ENCODE data around the gene TBX2.
"Not testable (repeated sequence)": the region's sequence is repeated elsewhere in the genome, so short reads cannot be mapped to it uniquely, and the experiment has no call there.

The TBX2 gene

DNA sequence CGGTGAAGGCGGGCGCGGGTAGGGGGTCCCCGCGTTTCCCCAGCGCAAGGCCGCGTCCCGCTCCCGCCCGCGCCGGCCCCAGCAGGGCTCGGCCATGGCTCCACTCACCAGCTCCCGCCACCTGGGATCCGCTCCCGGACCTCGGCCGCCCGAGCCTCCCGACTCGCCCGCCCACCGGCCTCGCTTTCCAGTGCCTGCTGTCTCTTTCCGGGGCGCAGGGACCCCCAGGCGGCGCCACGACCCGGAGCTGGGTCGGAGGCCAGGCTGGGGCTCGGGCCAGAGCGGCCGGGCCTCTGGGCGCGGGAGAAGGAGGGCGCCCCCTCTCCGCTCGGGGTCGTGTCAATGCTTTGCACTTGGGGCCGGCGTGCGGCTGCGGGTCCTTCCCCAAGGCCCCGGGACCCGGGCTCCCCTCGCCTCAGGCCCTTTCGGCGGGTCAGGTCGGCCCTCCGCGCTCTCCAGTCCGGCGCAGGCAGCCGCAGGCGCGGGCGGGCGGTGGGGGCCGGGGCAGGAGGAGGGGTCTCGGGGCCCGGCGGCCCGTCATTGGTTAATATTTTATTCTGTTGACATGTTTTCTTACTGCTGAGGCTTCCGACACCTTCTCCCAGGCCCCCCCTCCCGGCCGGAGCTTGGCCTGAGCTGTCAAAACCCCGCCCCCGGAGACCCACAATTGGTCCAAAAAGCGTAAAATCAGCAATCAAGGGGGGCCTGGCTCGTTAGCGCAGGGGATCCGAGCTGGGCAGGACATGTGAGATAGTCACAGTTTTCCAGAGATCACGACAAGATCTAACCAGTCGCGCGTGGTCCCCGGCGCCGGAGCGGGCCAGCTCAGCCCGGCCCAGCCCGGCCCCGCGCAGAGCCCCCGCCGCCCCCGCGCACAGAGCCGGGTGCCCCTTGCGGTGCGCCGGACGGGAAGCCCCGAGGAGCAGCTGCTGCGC, at the start of gene TBX2:
Gene TBX2, plus strand, starts transcription at position 713 of the 935 bp plus-strand sequence. CDS start 334 bp downstream, outside the sequence.
- peak in 2 of 3 experiments; percentile 62 to 72 for DNase-seq

DNA sequence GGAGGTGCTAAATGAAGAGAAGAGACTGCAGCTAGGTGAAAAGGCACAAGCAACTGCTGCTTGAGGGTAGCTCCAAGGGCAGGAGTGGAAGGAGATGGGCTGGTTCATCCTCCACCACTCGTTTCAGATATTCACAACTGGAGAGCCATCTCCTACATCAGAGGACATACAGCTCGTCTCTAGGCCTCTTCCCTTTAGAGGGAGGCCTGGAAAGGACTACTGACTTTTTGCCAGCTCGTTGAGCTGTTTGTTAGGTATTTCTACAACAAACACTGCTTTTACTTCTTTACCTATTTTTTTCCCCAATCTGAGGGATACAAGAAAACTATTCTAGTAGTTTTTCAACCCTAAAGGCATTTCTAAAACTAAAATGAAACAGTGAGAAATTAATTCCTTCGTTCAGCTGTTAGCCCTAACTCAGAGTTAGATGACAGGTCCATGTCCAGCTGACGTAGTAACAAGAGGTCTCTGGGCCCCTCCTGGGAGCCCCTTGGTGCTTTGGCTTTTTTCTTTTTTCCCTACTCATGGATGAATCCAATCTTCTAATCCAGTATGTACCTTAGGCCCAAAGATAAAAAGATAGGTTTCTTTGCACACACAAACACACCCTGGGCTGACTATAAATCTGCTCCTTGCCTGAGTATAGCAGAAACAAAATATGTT, 47.8 kb upstream of the TBX2 start:
- no peak for DNase-seq

GRCh38 chr17:61352408-61352770, 47.3 kb upstream of the TBX2 start:
- no peak for DNase-seq

GRCh38 chr17:61352781-61353491, 46.7 kb upstream of the TBX2 start:
- peak in 2 of 3 experiments; percentile 11 to 62 for DNase-seq

- DNase-seq, result no peak
Observed at GRCh38 chr17:61353615-61354014, 46.0 kb upstream of the TBX2 start.

GRCh38 chr17:61354895-61355874, 44.5 kb upstream of the TBX2 start:
- DNase-seq, result no peak

DNA sequence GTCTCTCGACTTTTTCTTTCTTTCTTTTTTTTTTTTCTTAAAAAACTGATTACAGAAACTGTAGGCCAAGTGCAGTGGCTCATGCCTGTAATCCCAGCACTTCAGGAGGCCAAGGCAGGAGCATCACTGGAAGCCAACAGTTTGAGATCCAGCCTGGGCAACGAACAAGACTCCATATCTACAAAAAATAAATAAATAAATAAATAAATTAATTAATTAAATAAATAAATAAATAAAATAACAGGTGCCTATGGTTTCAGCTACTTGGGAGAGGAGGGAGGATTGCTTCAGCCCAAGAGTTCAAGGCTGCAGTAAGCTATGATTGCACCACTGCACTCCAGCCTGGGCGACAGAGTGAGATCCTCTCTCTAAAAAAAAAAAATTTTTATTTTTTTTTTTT, 42.6 kb upstream of the TBX2 start:
- DNase-seq, result not testable (repeated sequence)

GRCh38 chr17:61359513-61359912, 40.1 kb upstream of the TBX2 start:
- DNase-seq, result not testable (repeated sequence)

DNA sequence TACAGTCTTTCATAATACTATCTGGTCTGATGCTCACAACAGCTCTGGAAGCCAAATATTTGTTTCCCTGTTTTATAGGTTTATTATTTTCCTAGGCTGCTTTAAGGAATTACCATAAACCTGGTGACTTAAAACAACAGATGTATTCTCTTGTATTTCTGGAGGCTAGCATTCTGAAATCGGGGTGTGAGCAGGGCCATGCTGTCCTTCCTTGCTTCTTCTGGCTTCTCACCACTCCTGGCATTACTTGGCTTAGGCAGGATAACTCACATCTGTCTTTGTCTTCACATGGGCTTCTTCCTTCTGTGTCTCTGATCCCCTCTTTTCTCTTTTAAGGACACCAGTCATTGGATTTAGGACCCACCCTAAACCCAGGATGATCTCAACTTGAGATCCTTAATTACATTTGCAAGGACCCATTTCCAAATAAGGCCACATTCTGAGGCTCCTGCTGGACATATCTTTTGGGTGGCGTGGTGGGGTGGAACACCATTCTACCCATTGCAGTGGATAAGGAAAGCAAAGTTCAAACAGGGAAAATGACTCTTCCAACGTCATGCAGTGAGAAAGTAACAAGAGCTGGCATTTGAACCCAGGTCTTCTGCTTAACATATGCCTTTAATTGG, 39.2 kb upstream of the TBX2 start:
- no peak for DNase-seq

- DNase-seq, result no peak
Observed at GRCh38 chr17:61361084-61361483, 38.6 kb upstream of the TBX2 start.

DNA sequence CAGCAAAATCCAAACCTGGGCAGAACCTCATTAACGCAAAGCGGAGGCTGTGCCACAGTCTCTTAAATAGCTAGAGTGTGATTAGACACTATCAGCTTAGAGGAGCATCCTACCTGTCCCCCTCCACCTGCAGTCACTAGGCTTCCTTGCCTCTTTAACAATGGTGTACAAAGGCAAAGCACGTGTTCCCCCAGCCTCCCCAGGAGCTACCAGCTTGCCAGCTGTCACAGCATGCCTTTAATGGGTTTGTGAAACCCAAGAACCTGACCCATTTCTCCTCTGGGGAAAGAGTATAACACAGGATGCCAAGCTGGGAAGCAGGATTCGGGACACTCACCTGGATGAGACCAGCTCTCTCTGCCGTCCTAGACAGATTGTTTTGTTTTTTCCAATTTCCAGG, 37.2 kb upstream of the TBX2 start:
- peak; percentile 2 to 63 (median 36) for DNase-seq

DNA sequence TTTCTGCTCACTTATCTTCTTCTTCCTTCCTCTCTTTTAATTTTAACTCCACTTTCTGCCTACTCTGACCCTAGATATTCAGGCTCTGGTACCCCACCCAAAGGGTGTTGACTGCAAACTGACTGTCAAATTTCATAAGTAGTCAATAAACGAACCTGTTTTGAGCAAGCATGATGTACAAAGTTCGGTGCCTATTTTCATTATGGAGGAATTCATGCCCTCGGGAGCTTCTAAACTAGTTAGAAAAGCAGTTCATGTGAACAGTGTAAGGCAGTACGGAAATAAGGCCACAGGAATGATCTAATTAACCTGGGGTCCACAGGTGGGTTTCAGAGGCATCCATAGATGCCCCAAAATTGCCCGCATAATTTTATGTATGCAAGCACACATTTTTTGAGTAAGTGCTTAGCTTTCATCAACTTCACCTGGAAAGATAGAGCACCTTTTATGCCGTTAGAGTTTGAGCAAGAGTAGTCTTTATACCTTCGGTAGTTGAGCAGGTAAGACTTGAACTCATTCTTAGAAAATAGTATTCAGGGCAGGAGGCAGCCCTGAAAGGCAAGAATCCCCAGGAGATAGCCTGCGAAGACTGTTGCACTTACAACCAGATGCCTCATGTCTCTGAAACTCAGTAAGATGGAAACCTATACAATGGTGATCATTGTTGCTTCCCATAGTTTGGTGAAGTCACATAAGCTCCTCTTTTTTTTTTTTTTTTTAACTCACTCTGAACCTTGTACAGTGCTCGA, 36.6 kb upstream of the TBX2 start:
- no peak for DNase-seq

DNA sequence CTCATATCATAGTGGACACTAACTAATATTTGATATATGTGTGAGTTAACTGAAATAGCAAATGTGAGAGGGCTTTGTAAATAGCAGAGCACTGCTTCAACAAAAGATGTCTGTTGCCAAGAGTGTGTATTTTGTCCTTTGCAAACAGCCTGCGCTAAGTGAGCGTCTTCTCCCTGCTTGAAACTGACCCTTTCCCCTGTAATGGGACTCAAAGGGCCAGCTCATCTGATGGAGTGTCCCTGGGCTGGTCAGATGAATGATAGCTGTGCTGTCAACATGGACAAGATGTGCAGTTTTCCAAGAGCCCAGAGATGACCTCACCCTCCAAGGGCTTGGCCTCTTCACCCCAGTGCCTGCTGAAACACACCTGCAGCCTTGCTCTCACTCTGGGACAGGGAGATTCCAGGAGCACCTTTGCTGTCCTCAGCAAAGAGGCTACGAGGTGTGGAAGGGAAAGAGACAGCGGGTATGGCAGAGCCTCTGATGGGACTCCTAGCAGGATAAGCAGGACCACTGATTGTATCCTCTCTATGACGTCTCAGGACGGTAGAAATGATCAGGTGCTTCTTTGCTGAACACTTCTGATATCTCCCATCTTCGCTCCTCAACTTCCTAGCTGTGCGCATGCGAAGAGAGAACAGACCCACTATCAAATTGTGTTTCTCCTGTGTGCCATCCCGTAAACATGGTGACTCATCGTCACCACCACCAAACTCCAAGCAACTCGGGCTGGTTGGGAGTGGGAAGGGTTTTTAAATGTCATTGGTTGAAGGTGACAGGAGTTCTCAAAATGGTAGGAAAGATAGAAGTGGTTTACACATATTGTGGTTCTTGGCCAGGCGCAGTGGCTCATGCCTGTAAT, 35.8 kb upstream of the TBX2 start:
- DNase-seq, result no peak

DNA sequence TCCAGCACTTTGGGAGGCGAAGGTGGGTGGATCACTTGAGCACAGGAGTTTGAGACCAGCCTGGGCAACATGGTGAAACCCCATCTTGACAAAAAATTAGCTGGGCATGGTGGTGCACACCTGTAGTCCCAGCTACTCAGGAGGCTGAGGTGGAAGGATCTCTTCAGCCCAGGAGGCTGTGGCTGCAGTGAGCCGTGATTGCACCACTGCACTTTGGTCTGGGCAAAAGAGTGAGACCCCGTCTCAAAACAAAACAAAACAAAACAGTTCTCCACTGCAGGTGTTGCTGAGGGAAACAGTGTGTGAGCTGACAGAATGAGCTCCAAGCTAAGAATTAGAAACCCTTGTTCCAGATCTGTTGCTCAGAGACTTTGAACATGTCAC, 35.2 kb upstream of the TBX2 start:
- no peak for DNase-seq

GRCh38 chr17:61366076-61366714, 33.4 kb upstream of the TBX2 start:
- peak in 1 of 3 experiments; percentile 65 for DNase-seq

GRCh38 chr17:61366715-61367413, 32.8 kb upstream of the TBX2 start:
- DNase-seq, result peak; percentile 69 to 91 (median 74)

GRCh38 chr17:61368049-61368831, 31.4 kb upstream of the TBX2 start:
- DNase-seq, result no peak

Data from NCI-H1417 (cell line).